OCI-LY1 (cell line): Measurements from ENCODE around the gene EBF3.

Experiments
- CTCF ChIP-seq: fragments of 200-600 bp; sonication (generic), shearing (Covaris generic); IDR thresholded peaks from 2 replicates; pipeline ENCODE4 v1.5.1; 2017; ENCODE audit warnings: mild to moderate bottlenecking, antibody characterized with exemption, low read length, moderate library complexity, mixed read lengths
- EZH2 ChIP-seq: fragments of 200-600 bp; sonication (generic), shearing (Covaris generic); IDR thresholded peaks from 2 replicates; pipeline ENCODE4 v1.8.0; 2017; ENCODE audit warnings: borderline replicate concordance, mixed run types, mild to moderate bottlenecking, antibody characterized with exemption, low read length, moderate library complexity, mixed read lengths

- TF ChIP-seq CTCF (no peak), EZH2 (no peak)
Measured at GRCh38 chr10:130003166-130003565, 39.1 kb upstream of the EBF3 start.
